Measurements from ENCODE around the gene IQCH.

- TF ChIP-seq EZH2phosphoT487 (IDR thresholded peaks at IDR 0.05; ENCODE audit: insufficient read depth, low read depth) (no peak), EZH2 (IDR thresholded peaks at IDR 0.05; ENCODE audit: insufficient read depth, poor library complexity, severe bottlenecking) (no peak)
These were observed 191.9 kb downstream of the IQCH start for GRCh38 chr15:67446449-67446848.
